IMR-90 (cell line): Measurements from ENCODE around the gene USP33. TPM values are rescaled to one million over a fixed set of nuclear protein-coding genes. Genes with fewer than 3 reads are reported as not detected.
A peak's percentile ranks its signal among the peaks of the same experiment; 100 is the strongest.

Experiments used
- ATAC-seq: fragments of 200-7000 bp; cut with Tn5 transposase; 2 replicates; pipeline ENCODE4 v1.9.1; 2020; ENCODE audit warnings: low read depth, mild to moderate bottlenecking, moderate library complexity
- BruUV-seq: library from RNA; stranded (reverse); fragments of 400-500 nt; replicated peaks from 2 replicates; lab custom pipeline; 2021; lab: Mats Ljungman, UMichigan
- CTCF ChIA-PET: fragments of 300-600 bp; formaldehyde crosslinking; extraction: SDS; loops from one replicate; lab custom pipeline; 2021; ENCODE audit warnings: antibody characterized with exemption; lab: Yijun Ruan, JAX
- POLR2A ChIA-PET: fragments of 300-600 bp; sonication (Branson Sonifier 250); formaldehyde crosslinking; loops from one replicate; lab custom pipeline; 2022; ENCODE audit warnings: antibody characterized with exemption; ENCODE audit not compliant: unreplicated experiment; lab: Charles Lee
- DNase-seq: peaks from one replicate; pipeline ENCODE4 v3.0.0; 2013
- H2AFZ ChIP-seq: replicated peaks from 2 replicates; pipeline ENCODE3; 2013; ENCODE audit warnings: low read length, mild to moderate bottlenecking; ENCODE audit not compliant: poor library complexity
- H2AK5ac ChIP-seq: 2 replicates; pipeline ENCODE4 v1.6.1; 2013; ENCODE audit warnings: low read depth, low read length, inconsistent platforms
- H2AK9ac ChIP-seq: replicated peaks from 2 replicates; pipeline ENCODE3; 2013; ENCODE audit warnings: mild to moderate bottlenecking, low read depth, low read length, moderate library complexity; ENCODE audit not compliant: poor library complexity
- H2BK120ac ChIP-seq: 2 replicates; pipeline ENCODE4 v1.6.1; 2013; ENCODE audit warnings: low read depth, low read length, inconsistent platforms
- H2BK15ac ChIP-seq: 3 replicates; pipeline ENCODE4 v1.6.1; 2013; ENCODE audit warnings: low read depth, low read length, inconsistent platforms
- H2BK20ac ChIP-seq: 2 replicates; pipeline ENCODE4 v1.6.1; 2013; ENCODE audit warnings: low read depth, mild to moderate bottlenecking, inconsistent platforms, low read length, moderate library complexity
- H2BK5ac ChIP-seq: 2 replicates; pipeline ENCODE4 v1.6.1; 2013; ENCODE audit warnings: mild to moderate bottlenecking, low read depth, low read length, inconsistent platforms; ENCODE audit not compliant: poor library complexity, severe bottlenecking
- H3K14ac ChIP-seq: replicated peaks from 2 replicates; pipeline ENCODE4 v1.6.1; 2013; ENCODE audit warnings: low read depth, low read length, inconsistent platforms
- H3K18ac ChIP-seq: 2 replicates; pipeline ENCODE4 v1.6.1; 2013; ENCODE audit warnings: low read depth, low read length, control low read depth
- H3K23ac ChIP-seq: 2 replicates; pipeline ENCODE4 v1.6.1; 2013; ENCODE audit warnings: low read depth, low read length, inconsistent platforms
- H3K27ac ChIP-seq: 2 replicates; pipeline ENCODE4 v1.5.1; 2013; ENCODE audit warnings: mild to moderate bottlenecking, control low read depth, low read length; ENCODE audit not compliant: insufficient read depth
- H3K27me3 ChIP-seq: 2 replicates; pipeline ENCODE4 v1.6.1; 2013; ENCODE audit warnings: low read length; ENCODE audit not compliant: control insufficient read depth, insufficient read depth
- H3K36me3 ChIP-seq: 2 replicates; pipeline ENCODE4 v1.6.1; 2013; ENCODE audit warnings: low read length, mixed read lengths; ENCODE audit not compliant: control insufficient read depth, insufficient read depth
- H3K4ac ChIP-seq: 2 replicates; pipeline ENCODE4 v1.6.1; 2013; ENCODE audit warnings: low read depth, low read length, inconsistent platforms
- H3K4me1 ChIP-seq: 2 replicates; pipeline ENCODE4 v1.6.1; 2013; ENCODE audit warnings: low read length, mixed read lengths; ENCODE audit not compliant: control insufficient read depth, insufficient read depth
- H3K4me2 ChIP-seq: 2 replicates; pipeline ENCODE4 v1.6.1; 2013; ENCODE audit warnings: low read depth, mild to moderate bottlenecking, control low read depth, low read length, moderate library complexity
- H3K4me3 ChIP-seq: 2 replicates; pipeline ENCODE4 v1.5.1; 2013; ENCODE audit warnings: low read depth, mild to moderate bottlenecking, control low read depth, low read length, moderate library complexity; ENCODE audit not compliant: insufficient read depth
- H3K56ac ChIP-seq: 2 replicates; pipeline ENCODE4 v1.6.1; 2013; ENCODE audit warnings: low read length, inconsistent platforms; ENCODE audit not compliant: insufficient read depth; ENCODE audit errors: extremely low read depth
- H3K79me1 ChIP-seq, 2 experiments: 2 replicates each; pipeline ENCODE4 v1.6.1; 2013; ENCODE audit warnings: low read length in 2 of 2, inconsistent platforms in 1 of 2, low read depth in 1 of 2
- H3K9ac ChIP-seq: 2 replicates; pipeline ENCODE4 v1.6.1; 2013; ENCODE audit warnings: low read depth, low read length, control low read depth
- H3K9me1 ChIP-seq: 2 replicates; pipeline ENCODE4 v1.6.1; 2013; ENCODE audit warnings: low read length, inconsistent platforms; ENCODE audit not compliant: insufficient read depth
- H3K9me3 ChIP-seq: 2 replicates; pipeline ENCODE4 v1.6.1; 2013; ENCODE audit warnings: low read length; ENCODE audit not compliant: control insufficient read depth, insufficient read depth
- H4K20me1 ChIP-seq: 2 replicates; pipeline ENCODE4 v1.6.1; 2013; ENCODE audit warnings: low read length, inconsistent platforms; ENCODE audit not compliant: insufficient read depth
- H4K5ac ChIP-seq: 2 replicates; pipeline ENCODE4 v1.6.1; 2013; ENCODE audit warnings: mild to moderate bottlenecking, low read depth, low read length, control low read depth
- H4K8ac ChIP-seq, 2 experiments: 2 replicates each; pipeline ENCODE4 v1.6.1; 2013; ENCODE audit warnings: low read depth in 2 of 2, low read length in 2 of 2, control low read depth in 1 of 2, inconsistent platforms in 1 of 2
- H4K91ac ChIP-seq: 2 replicates; pipeline ENCODE4 v1.6.1; 2013; ENCODE audit warnings: low read depth, low read length, inconsistent platforms; ENCODE audit not compliant: insufficient read depth
- CEBPB ChIP-seq: IDR thresholded peaks from 2 replicates; pipeline ENCODE4 v1.6.1; 2012; ENCODE audit warnings: low read depth, low read length, improper control_type of control experiment
- CTCF ChIP-seq: conservative IDR thresholded peaks from 2 replicates; pipeline ENCODE4 v1.5.1; 2012; ENCODE audit warnings: mild to moderate bottlenecking, low read depth, low read length, improper control_type of control experiment
- WGBS, 2 experiments: methylation state at CpG; one replicate each; pipeline versions ENCODE4 v1.1.5 to v1.1.7; 2013; ENCODE audit warnings: missing lambda C conversion rate in 2 of 2; ENCODE audit not compliant: insufficient read length in 1 of 2; ENCODE audit errors: extremely low coverage in 2 of 2; 5-methylcytosine and 5-hydroxymethylcytosine counted together
- dilution Hi-C: fragments of 300-500 bp; cut with HindIII; formaldehyde crosslinking; loops from one replicate; pipeline ENCODE4 v1.14.3; 2018; ENCODE audit warnings: low sequenced_read_pairs; ENCODE audit not compliant: unreplicated experiment
- in situ Hi-C: fragments of 300-500 bp; cut with MboI; formaldehyde crosslinking; loops from 3 replicates; pipeline ENCODE4 v1.14.3; 2019; ENCODE audit warnings: low sequenced_read_pairs, inconsistent platforms, mixed read lengths
- intact Hi-C: fragments of 100-400 bp; cut with micrococcal nuclease; formaldehyde crosslinking; loops from 2 replicates; pipeline ENCODE4 v1.10.0; 2022
- polyA plus RNA-seq, 3 experiments: library from polyadenylated mRNA; depleted of rRNA; stranded (reverse); fragments of >200 nt; gene quantifications; 2 replicates each; pipeline ENCODE4 v1.2.3, GENCODE V29; 2012; ENCODE audit warnings: low replicate concordance in 1 of 3
- total RNA-seq: library from RNA; depleted of rRNA; stranded (reverse); fragments of >200 nt; gene quantifications from 2 replicates; pipeline ENCODE4 v1.2.3, GENCODE V29; 2012

The USP33 gene
- total and polyA plus RNA-seq, 2 of the 4 experiments (the other 2 are of a cell fraction) = 33.7 to 64.5 TPM

DNA sequence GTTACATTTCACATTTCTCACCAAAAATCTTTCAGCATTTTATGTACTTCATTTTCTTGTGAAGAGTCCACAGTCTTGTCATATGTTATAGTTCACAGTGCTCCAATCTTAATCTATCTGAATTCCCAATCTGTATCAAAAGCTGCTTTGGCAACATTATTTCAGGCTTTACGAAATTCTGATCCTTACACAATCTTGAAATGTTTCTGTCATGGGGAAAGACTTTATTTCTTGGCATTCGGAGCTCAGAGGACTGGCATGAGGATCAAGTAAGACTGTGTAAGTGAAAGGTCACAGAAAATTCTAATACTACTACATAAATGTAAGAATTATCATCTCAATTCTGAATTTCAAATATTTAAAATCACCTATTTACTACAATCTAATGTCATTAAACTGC, 2.0 kb downstream of the USP33 start:
- POLR2A ChIA-PET = interaction anchor here (0.5 kb wide), 1 partner anchor 126 kb away, joined by 5 read pairs; no protein-coding TSS in a partner anchor
- no peak for TF ChIP-seq CTCF
- peak; percentile 77 for TF ChIP-seq CEBPB
- H3K18ac ChIP-seq = no peak overlapping the region
- H2BK5ac ChIP-seq = peak overlapping the region; percentile 11
- peaks cover 37% of the 10 kb centered on the region for H4K20me1 ChIP-seq
- H3K27ac ChIP-seq = no peak overlapping the region
- BruUV-seq = no TSS peak
- intact Hi-C loops = loop anchor here (1.0 to 2.0 kb wide), 2 partner anchors 131 to 352 kb away; partner anchors contain the start of gene NEXN
- H3K9me3 ChIP-seq = no peaks in the 10 kb centered on the region
- H2AK5ac ChIP-seq = no peak overlapping the region
- no peak overlapping the region for H4K8ac ChIP-seq
- H3K27me3 ChIP-seq = no peaks in the 10 kb centered on the region
- no peak overlapping the region for H2AK9ac ChIP-seq
- H3K4ac ChIP-seq = no peak overlapping the region
- H3K4me1 ChIP-seq = peaks cover 4% of the 10 kb centered on the region
- ATAC-seq (no peak), DNase-seq (peak; percentile 52)
- dilution Hi-C loops = no loop called here
- H3K79me1 ChIP-seq = peaks cover 3 to 49% of the 10 kb centered on the region in 2 experiments; a peak in 2 of 4 replicates
- H3K9ac ChIP-seq = no peak overlapping the region; the same call in 1 of the 2 replicates
- no peak overlapping the region for H3K4me3 ChIP-seq
- H2AFZ ChIP-seq = no peak overlapping the region
- in situ Hi-C loops = no loop called here
- no peak overlapping the region for H2BK15ac ChIP-seq
- CTCF ChIA-PET = interaction anchor here (1.3 kb wide), 1 partner anchor 8 kb away, joined by 4 read pairs; no protein-coding TSS in a partner anchor
- no peak overlapping the region for H2BK120ac ChIP-seq
- no CpG with 5 or more reads among the region's 2 CpGs for WGBS, 2 experiments
- no peak overlapping the region for H3K14ac ChIP-seq
- H3K23ac ChIP-seq = peak overlapping the region; percentile 17; the same call in 1 of the 2 replicates
- H4K91ac ChIP-seq = no peak overlapping the region
- peaks cover 3% of the 10 kb centered on the region; the same call in 1 of the 2 replicates for H3K9me1 ChIP-seq
- H4K5ac ChIP-seq = no peak overlapping the region
- no peaks in the 10 kb centered on the region for H3K36me3 ChIP-seq
- no peak overlapping the region for H2BK20ac ChIP-seq
- H3K56ac ChIP-seq = no peak overlapping the region
- H3K4me2 ChIP-seq = peak overlapping the region; percentile 83
